Limb (tissue), 2 donors: ENCODE results near the gene SPATA31C1.
"Not testable (repeated sequence)": the region's sequence is repeated elsewhere in the genome, so short reads cannot be mapped to it uniquely, and the experiment has no call there.

Experiments used
- DNase-seq, 2 donors: peaks; one replicate each; pipeline ENCODE4 v3.0.0-alpha.2; 2016; ENCODE audit errors: extremely low spot score in 2 of 2

SPATA31C1 gene

DNA sequence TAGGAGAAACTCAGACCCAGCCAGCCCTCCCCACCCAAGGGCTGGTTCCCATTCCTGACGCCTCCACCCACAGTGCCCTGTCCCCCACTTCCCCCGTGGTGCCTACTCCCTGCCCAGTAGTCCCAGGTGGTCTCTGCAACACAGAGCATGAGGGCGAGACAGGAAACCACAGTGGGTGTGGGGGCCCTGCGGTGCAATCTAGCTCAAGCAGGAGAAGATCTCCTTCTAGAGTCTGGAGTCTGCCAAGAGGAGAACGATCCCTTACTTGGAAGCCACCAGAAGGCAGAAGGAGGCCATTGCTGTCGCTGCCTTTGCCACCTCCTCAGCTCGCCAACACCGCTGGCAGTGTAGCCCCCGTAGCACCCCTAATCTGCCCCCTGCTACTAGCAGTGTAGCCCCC, 20.2 kb downstream of the SPATA31C1 start:
- DNase-seq, result not testable (repeated sequence)

DNA sequence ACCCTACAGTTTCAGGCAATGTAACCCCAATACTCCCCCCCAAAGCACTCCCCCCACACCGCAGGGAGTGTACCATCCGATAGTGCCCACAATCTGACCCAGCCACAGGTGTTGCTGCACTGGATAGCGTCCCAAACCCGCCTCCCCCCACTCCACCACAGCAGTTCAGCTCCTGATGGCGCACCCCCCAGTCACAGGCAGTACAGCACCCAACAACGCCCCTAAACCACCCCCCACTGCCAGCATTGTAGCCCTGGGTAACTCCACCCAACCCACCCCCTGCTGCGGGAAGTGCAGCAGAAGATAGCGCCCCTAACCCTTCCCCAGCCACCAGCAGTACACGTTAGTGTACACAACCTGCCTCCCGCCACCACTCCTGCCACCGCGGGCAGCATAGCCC, 20.6 kb downstream of the SPATA31C1 start:
- DNase-seq, result not testable (repeated sequence)

DNA sequence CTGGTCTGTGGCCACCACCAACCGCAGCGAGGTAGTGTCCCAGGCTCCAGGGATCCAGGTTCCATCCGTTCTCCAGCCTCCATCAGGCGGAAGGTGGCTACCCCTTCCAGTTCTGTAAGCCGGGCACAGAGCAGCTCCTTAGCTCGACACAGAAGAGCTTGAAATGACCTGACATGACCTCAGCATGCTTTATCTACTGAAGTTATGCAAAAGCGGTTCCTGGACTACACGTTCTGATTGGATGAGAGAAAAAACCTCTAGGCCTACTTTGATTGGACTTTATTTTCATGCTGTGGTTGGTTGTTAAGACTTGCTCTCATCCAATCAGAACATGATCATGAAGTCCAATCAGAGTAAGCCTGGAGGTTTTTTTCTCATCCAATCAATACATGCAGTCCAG, 21.3 kb downstream of the SPATA31C1 start:
- DNase-seq, result not testable (repeated sequence)

DNA sequence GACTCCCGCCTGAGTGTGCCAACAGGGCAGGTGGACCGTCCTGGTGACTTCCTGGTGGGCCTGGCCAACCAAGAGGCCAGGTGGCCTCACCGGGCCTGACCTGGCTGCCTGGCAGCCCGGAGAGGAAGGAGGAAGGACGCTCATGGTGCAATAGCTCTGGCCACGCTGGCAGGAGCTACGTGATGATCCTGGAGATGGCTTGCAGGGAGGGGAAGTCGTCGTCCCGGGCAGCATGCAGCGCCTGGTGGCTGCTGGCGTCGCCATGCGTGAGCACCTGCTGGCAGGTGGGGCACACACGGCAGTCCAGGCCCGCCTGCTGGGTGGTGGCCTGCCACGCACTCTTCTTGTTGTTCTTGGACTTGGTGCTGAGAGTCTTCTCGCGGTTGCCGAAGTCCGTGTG, 26.3 kb downstream of the SPATA31C1 start:
- no peak for DNase-seq

DNA sequence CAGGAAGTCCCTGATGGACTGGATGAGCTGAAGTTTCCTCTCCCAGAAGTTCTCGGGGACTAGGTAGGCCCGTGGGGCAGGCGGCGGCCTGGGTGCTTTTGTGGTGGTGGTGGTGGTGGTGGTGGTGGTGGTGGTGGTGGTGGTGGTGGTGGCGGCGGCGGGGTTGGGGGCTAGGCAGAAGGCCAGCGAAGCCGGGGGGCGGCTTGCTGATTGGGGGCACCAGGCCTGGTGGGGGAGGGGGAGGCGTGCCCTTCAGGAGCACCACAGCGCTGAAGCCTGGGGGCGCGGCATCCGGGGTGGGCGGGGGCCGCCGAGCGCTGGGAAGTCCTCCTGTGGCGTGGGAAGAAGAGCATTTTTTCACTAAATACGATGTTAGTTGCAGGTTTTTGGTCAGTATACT, 26.9 kb downstream of the SPATA31C1 start:
- DNase-seq, result no peak

DNA sequence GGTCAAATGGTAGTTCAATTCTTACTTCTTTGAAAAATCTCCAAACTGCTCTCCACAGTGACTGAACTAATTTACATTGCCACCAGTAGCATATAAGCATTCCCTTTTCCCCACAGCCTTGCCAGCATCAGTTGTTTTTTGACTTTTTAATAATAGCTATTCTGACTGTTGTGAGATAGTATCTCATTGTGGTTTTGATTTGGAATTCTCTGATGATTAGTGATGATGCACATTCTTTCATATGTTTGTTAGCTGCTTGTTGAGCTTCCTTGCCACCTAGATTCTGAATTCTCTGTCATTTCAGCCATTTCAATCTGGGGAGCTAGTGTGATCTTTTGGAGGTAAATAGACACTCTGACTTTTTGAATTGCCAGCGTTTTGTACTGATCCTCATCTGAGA, 32.5 kb downstream of the SPATA31C1 start:
- DNase-seq, result no peak

DNA sequence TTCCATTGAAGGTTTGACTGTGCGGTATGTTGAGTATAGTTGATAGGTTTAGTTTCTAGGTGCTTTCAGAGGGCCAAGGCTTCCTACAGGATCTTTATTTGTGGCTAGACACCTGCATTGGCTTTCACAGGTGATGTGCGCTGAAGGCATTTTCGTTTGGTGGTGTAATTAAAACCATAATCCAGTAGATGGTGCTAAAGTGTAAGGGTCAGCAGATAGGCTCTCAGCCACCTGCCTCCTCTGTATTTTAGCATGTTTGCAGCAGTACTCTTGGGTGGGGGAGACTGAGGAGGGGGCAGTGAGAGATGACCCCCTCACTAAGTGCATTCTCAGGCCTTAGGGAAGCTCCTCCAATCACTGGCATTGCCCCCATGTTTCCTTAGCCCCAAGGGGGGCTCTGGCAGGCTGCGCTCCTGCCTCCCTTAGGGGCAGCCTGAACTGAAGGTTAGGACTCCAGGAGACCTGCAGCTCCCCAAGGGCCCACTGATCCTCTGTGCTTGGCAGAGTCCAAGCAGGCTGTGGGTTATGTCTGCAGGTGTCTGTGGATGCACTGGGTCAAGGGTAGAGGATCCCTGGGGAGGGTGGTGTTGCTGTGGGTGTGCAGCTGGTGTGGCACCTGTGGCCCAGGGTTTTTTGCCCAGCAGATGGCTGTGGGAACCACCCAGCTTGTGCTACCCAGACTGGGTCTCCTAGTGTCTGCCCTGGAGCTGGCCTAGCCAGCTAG, 33.2 kb downstream of the SPATA31C1 start:
- DNase-seq, result no peak

DNA sequence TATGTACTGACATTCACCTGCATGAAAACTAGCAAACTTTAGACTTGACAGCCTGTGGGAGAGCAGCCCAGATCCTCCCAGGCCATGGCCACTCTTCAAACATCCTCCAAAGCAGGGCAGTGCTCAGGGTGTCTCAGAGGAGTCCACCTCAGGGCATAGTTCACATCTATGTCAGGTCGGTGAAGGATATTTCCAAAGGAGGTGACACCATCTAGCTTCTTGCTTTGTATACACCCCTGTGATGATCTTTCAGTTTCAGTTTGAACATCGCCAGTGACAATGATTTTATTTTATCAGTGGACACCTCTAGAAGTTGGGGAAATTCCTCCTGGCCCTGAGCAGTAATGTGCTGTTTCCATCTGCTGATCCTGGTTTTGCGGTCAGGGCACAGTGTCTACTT, 36.5 kb downstream of the SPATA31C1 start:
- DNase-seq, result no peak

DNA sequence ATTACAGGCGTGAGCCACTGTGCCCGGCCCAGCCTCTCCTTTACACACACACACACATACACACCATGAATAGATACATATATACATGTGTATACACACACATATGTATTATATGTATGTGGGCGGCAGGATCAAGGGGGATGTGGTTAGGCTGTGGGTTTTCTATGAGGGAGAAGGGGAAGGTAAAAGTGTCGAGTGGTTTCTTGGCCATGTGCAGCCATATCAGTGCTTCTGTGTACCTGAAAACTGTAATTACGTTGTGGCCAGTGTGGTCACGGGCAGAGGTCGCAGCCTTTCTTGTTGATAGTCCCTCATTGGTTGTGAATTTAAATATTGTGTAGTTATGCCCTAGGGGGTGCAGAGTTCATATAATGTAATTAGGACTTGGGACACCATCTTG, 40.1 kb downstream of the SPATA31C1 start:
- no peak for DNase-seq

DNA sequence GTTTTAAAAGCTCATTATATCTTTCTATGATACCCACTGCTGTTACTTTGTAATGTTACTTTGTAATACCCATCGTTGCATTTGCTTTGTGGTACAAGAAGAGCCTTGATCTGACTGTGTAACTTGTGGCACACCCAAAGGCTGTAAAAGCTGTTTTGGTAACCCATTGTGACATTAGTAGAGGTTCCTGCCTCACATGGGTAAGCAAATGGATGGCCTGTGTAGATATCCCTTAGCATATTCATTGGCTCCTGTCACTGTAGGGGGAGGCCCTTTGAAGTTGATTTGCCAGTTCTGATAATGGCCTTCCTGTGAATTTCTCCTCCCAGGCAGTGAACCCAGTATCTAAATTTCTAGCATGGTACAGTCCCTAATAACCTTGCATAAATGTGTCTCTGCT, 40.8 kb downstream of the SPATA31C1 start:
- DNase-seq, result no peak

DNA sequence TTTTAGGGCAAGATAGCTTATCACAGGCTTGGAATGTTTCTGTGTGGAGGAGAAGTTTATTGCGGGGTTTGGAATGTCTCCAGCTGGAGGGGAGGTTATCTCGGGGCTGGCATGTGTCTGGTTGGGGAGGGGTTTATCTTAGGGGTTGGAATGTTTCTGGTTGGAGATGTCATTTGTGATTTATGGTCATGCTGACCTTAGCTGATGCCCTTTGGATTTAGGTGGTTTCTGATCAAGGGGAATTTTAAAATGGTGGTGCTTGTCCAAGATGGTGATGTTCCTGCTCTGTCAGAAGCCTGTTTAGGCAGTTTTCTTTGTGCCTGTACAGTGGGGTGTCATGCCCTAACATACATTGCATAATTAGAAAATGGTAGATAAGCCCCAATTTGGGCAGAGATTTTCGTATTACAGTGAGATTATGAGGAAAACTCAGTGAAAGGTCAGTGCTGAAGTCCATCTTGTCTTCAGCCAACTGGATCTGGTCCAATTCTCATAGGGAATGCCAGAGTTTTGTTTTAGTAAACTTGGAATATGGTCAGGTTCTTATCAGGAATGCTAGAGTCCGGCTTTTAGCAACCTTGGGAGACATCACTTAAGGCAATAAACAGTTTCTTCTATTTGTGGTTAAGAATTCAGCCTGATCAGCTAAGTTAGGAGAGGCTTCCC, 42.3 kb downstream of the SPATA31C1 start:
- no peak for DNase-seq

DNA sequence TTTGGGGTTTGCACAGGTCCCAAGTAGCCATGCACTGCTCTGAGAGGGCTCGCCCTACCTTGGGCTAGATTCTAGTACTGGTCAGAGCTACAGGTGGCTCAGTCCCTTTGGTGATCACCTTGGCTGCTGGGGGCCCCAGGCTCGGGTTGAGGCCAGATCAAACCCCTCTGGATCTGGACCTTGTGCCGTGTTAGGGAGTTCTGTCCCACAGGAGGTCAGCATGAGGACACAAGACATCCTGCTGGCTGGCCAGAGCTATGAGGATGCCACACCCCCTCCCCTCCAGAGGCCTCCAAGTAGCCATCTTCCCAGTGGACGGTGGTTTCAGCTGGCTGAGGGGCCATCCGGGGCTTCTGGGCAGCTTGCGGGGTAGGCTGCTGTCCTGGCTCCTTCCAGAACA, 46.0 kb downstream of the SPATA31C1 start:
- no peak for DNase-seq

DNA sequence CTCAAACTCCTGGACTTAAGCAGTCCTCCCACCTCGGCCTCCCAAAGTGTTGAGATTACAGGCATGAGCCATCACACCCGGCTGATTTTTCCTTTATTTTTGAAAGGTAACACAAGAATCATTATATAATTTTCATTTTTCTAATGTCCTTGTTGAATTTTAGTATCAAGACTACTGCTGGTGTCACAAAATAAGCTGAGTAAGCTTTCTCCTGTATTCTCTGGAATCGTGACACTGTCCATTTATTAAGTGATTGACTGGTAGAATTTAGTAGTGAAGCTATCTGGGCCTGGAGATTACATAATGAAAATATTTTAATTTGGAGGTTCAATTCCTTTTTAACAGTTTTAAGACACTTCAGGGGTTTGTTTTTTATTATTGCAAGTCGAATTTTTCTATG, 47.1 kb downstream of the SPATA31C1 start:
- no peak for DNase-seq

DNA sequence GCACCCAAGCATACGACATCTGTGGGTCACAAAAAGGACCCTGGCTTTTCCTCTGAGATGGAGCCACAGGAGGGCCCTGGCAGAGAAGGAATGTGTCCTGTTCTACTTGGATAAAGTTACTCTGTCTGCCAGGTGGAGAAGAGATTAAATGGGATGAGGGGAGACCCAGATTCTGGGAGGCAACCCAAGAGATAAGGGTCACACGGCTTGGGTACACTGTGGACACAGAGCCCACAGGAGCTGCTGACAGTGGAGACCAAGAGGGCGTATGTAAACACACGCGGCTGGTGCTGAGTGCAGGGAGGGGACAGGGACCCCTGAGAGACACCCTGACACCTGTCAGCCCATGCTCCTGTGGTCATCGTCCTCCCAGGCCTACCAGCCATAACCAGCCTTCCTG, 50.4 kb downstream of the SPATA31C1 start:
- DNase-seq, result no peak

DNA sequence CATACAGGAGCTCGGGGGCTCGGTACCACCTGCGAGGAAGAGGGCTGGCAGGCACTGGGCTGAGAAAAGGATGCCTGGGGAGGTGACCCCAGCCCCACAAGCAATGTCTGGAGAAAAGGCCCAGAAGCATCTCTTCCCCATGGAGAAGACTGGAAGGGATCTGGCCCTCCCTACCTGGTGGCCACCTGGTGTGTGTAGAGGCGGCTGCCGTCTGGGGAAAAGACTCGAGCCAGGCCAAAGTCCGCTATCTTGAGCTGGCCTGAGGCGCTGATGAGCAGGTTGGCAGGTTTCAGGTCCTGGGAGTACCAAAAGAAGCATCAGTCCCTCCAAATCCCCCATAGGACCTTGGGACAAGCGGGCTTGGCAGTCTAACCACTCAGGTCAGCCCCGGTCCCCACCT, 52.8 kb downstream of the SPATA31C1 start:
- no peak for DNase-seq

DNA sequence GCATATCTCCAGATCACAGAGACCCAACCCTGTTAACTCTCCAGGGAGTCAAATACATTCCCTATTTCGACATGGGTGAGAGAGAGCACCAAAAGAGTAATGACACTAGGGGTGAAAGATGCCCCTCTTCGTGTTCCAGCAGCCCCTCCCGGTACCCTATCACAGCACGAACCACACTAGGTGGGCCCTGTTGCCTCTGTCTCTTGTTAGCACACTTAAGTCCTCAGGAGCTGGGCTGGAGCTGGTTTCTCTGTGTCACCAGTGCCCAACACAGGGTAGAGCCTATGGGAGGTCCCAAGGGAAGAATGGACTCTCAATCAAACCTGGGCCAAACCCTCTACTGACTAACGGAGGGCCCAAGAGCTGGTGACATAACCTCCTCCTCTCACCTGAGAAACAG, 55.4 kb downstream of the SPATA31C1 start:
- DNase-seq, result no peak
